GM18505 (cell line): ENCODE results near the gene MIF4GD.

Source experiments
- ATAC-seq: cut with Tn5 transposase; IDR thresholded peaks from one replicate; pipeline ENCODE4 v1.9.1; 2021; ENCODE audit not compliant: unreplicated experiment
- POLR2A ChIP-seq: IDR thresholded peaks from 4 replicates; pipeline ENCODE4 v1.6.1; 2011; ENCODE audit warnings: borderline replicate concordance; ENCODE audit not compliant: insufficient read depth, insufficient read length; ENCODE audit errors: extremely low read depth

Gene MIF4GD

GRCh38 chr17:75272848-75273184 is 1.8 kb upstream of the MIF4GD start:
- no peak for TF ChIP-seq POLR2A

GRCh38 chr17:75271955-75272847 is 1.2 kb upstream of the MIF4GD start:
- no peak for ATAC-seq
- peak; percentile 22 for TF ChIP-seq POLR2A

More at GRCh38 chr17:75272848-75273184, 1.8 kb upstream of the MIF4GD start:
- no peak for ATAC-seq

- TF ChIP-seq POLR2A = no peak
- ATAC-seq = peak; percentile 62
These were observed 363 bp upstream of the MIF4GD start for GRCh38 chr17:75271233-75271954.

- TF ChIP-seq POLR2A = peak; percentile 75
- peak; percentile 24 for ATAC-seq
These were observed 639 bp downstream of the MIF4GD start for GRCh38 chr17:75270218-75270965.

- no peak for ATAC-seq
- no peak for TF ChIP-seq POLR2A
These were observed 1.2 kb downstream of the MIF4GD start for GRCh38 chr17:75269844-75270217.

GRCh38 chr17:75267411-75268232 is 3.4 kb downstream of the MIF4GD start:
- TF ChIP-seq POLR2A = peak; percentile 16
- no peak for ATAC-seq

GRCh38 chr17:75267153-75267410 is 3.9 kb downstream of the MIF4GD start:
- no peak for TF ChIP-seq POLR2A

GRCh38 chr17:75266316-75267152 is 4.5 kb downstream of the MIF4GD start:
- TF ChIP-seq POLR2A = peak; percentile 13
- no peak for ATAC-seq

More at GRCh38 chr17:75267153-75267410, 3.9 kb downstream of the MIF4GD start:
- ATAC-seq = no peak

- no peak for ATAC-seq
- no peak for TF ChIP-seq POLR2A
These were observed 5.3 kb downstream of the MIF4GD start for GRCh38 chr17:75265614-75266315.

- no peak for ATAC-seq
- TF ChIP-seq POLR2A = no peak
These were observed 8.0 kb downstream of the MIF4GD start for GRCh38 chr17:75263055-75263454.

GRCh38 chr17:75262112-75262606 is 8.9 kb downstream of the MIF4GD start:
- ATAC-seq = no peak
- no peak for TF ChIP-seq POLR2A
